Sigmoid colon (tissue), 7 donors: Measurements from ENCODE around the gene VEPH1. TPM values are rescaled to one million over a fixed set of nuclear protein-coding genes. Genes with fewer than 3 reads are reported as not detected.

Experiments used
- DNase-seq: peaks from one replicate; pipeline ENCODE4 v3.0.0-alpha.2; 2019
- H3K27ac ChIP-seq, 4 donors: fragments of 200-600 bp; sonication (generic); one replicate each; pipeline ENCODE4 v1.5.1; 2016 to 2019; ENCODE audit warnings: mild to moderate bottlenecking in 1 of 4
- H3K27me3 ChIP-seq, 3 donors: fragments of 200-600 bp; sonication (generic); one replicate each; pipeline ENCODE4 v1.5.1; 2019; ENCODE audit warnings: mild to moderate bottlenecking in 1 of 3
- H3K36me3 ChIP-seq, 4 donors: fragments of 200-600 bp; sonication (generic); one replicate each; pipeline ENCODE4 v1.5.1; 2016 to 2019
- H3K4me1 ChIP-seq, 4 donors: fragments of 200-600 bp; sonication (generic); one replicate each; pipeline ENCODE4 v1.5.1; 2017 to 2019
- H3K4me3 ChIP-seq, 4 donors: fragments of 200-600 bp; sonication (generic); one replicate each; pipeline ENCODE4 v1.5.1; 2017 to 2019; ENCODE audit warnings: mild to moderate bottlenecking in 2 of 4, moderate library complexity in 1 of 4
- H3K9me3 ChIP-seq, 4 donors: fragments of 200-600 bp in 3 of 4; sonication (generic) in 3 of 4; one replicate each; pipeline versions ENCODE4 v1.5.1 to v1.6.1; 2013 to 2019
- EP300 ChIP-seq, 4 donors: sonication (generic); formaldehyde crosslinking; IDR thresholded peaks; one replicate each; pipeline ENCODE4 v1.6.1; 2017; ENCODE audit warnings: antibody characterized with exemption in 4 of 4
- POLR2A ChIP-seq, 2 donors: fragments of 450-650 bp; IDR thresholded peaks; one replicate each; pipeline ENCODE4 v1.6.1; 2016; ENCODE audit warnings: antibody characterized with exemption in 2 of 2, mild to moderate bottlenecking in 2 of 2, moderate library complexity in 2 of 2
- POLR2AphosphoS5 ChIP-seq, 4 donors: sonication (generic); formaldehyde crosslinking; IDR thresholded peaks; one replicate each; pipeline ENCODE4 v1.6.1; 2017; ENCODE audit warnings: antibody characterized with exemption in 4 of 4
- WGBS, 2 donors: extraction: QIAGEN DNeasy Blood & Tissue Kit; methylation state at CpG; one replicate each; pipeline ENCODE4 v1.1.7; 2013; 5-methylcytosine and 5-hydroxymethylcytosine counted together
- intact Hi-C: fragments of 100-400 bp; cut with DNase I; formaldehyde crosslinking; loops from one replicate; pipeline ENCODE4 v1.15.1; 2023
- polyA plus RNA-seq, 3 donors: library from polyadenylated mRNA; stranded (reverse); fragments of 200-250 nt; gene quantifications; one replicate each; pipeline ENCODE4 v1.2.3, GENCODE V29; 2013
- total RNA-seq, 4 donors: library from RNA; depleted of rRNA; stranded (reverse); fragments of >200 nt; gene quantifications; one replicate each; pipeline ENCODE4 v1.1.0, GENCODE V29; 2016
- TF ChIP-seq, protein P1 (sequence below), 4 experiments: fragments of 450-650 bp in 3 of 4; fragments of 200-600 bp in 1 of 4; IDR thresholded peaks; one replicate each; pipeline ENCODE4 v1.5.1; 2016 to 2019; ENCODE audit warnings: antibody characterized with exemption in 4 of 4, mild to moderate bottlenecking in 3 of 4, moderate library complexity in 2 of 4
- donor health status: healthy with polysubstance abuse.
- donor health status: Bipolar disorder and iron deficiency.
- donor health status: healthy.

VEPH1 gene
- total and polyA plus RNA-seq, 7 donors = 0.14 to 1.8 (median 0.87) TPM; not detected in 1

DNA sequence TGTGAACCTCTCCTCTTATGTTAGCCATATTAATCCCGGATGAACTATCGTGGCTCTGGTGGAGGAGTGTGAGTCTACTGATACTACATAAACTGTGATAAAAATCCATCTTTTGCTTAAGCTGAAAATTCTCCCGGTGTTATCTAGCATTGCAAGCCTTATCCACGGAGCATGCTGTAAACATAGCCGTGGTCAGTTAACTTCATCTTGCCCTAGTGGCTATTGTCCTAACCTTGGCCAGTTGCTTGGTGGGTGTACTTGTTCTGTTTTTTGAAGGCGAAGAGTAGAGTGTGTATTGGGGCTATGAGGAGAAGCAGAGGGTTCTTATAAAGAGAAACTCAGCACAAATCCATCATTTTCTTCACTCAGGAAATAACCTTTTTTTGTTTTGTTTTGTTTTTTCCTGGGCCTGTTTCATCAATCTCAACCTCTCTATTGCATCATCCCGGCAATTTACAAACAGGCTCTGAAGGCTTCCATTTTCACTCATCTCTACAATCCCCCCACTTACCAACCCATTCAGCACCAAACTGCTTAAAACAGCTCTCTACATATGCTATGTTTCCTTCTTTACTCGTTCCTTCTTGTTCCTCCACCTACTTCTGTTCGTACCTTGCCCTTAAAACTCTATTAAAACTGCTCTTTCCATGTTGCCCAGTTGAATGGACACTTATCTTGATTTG lies 202.1 kb downstream of the VEPH1 start:
- H3K36me3 ChIP-seq = no peaks in the 10 kb centered on the region
- no peaks in the 10 kb centered on the region for H3K4me1 ChIP-seq
- no peaks in the 10 kb centered on the region for H3K9me3 ChIP-seq
- no peaks in the 10 kb centered on the region for H3K27me3 ChIP-seq
- no peak overlapping the region for H3K27ac ChIP-seq
- TF ChIP-seq POLR2AphosphoS5 (IDR thresholded peaks at IDR 0.05) (no peak), POLR2A (IDR thresholded peaks at IDR 0.05) (no peak), EP300 (IDR thresholded peaks at IDR 0.05) (no peak)
- TF ChIP-seq, protein P1, sequence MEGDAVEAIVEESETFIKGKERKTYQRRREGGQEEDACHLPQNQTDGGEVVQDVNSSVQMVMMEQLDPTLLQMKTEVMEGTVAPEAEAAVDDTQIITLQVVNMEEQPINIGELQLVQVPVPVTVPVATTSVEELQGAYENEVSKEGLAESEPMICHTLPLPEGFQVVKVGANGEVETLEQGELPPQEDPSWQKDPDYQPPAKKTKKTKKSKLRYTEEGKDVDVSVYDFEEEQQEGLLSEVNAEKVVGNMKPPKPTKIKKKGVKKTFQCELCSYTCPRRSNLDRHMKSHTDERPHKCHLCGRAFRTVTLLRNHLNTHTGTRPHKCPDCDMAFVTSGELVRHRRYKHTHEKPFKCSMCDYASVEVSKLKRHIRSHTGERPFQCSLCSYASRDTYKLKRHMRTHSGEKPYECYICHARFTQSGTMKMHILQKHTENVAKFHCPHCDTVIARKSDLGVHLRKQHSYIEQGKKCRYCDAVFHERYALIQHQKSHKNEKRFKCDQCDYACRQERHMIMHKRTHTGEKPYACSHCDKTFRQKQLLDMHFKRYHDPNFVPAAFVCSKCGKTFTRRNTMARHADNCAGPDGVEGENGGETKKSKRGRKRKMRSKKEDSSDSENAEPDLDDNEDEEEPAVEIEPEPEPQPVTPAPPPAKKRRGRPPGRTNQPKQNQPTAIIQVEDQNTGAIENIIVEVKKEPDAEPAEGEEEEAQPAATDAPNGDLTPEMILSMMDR (IDR thresholded peaks at IDR 0.05) = no peak
- H3K4me3 ChIP-seq = no peak overlapping the region
- intact Hi-C loops = no loop called here
- WGBS, 2 donors = 86 to 91% methylated on average over 9 of the region's 9 CpGs
- DNase-seq = no peak

DNA sequence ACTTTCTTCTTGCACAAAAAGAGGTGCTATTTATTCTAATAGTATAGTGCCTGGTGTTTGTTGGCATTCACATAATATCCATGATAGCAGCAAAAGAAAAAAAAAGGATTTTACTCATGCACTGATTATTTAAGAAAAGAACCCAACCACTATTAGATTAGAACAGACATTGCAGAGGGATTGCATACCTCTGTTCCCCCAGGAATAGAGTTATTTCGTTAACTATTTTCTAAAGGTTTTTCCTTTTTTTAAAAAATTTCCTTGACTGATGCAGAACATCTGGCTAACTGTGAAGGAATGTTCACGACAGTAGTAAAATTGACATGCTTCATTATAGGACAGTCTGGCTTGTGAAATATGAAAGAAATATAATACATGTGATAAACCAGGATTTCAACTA lies 203.1 kb downstream of the VEPH1 start:
- Histone ChIP-seq H3K27ac (no peak overlapping the region), H3K27me3 (no peaks in the 10 kb centered on the region), H3K4me3 (no peak overlapping the region), H3K36me3 (no peaks in the 10 kb centered on the region), H3K4me1 (no peaks in the 10 kb centered on the region), H3K9me3 (no peaks in the 10 kb centered on the region)
- DNase-seq = no peak
- 78 to 80% methylated on average over 2 of the region's 2 CpGs for WGBS, 2 donors
- intact Hi-C loops = no loop called here
- TF ChIP-seq POLR2A (IDR thresholded peaks at IDR 0.05) (no peak), EP300 (IDR thresholded peaks at IDR 0.05) (no peak)
- TF ChIP-seq, protein P1 (IDR thresholded peaks at IDR 0.05) = no peak

DNA sequence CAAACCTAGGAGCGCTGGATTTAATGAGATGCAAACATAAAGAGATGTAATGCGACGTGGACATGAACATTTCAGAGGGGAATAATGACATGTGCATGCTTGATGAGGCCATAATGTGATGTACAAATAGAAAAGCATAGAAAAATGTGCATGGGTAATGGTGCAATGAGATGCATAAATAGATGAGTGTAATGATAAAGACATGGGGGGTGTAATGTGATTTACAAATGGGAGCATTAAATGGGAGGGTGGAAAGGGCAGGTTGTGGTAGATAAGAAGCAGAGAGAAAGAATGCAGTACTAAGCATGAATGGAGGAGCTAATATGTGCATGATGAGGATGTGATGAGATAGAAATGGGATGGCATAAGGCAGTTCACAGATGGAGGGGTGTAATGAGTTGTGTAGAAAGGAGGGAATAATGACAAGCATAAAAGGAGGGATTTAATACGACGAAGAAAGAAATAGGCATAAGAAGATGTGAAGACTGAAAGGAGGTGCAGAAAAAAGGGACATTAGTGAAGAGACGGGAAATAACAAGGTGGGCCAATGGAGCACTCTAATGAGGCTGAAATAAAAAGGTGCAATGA lies 205.8 kb downstream of the VEPH1 start:
- DNase-seq = no peak
- H3K36me3 ChIP-seq = no peaks in the 10 kb centered on the region
- H3K9me3 ChIP-seq = no peaks in the 10 kb centered on the region
- intact Hi-C loops = no loop called here
- H3K27me3 ChIP-seq = no peaks in the 10 kb centered on the region
- no peak overlapping the region for H3K4me3 ChIP-seq
- no peak overlapping the region for H3K27ac ChIP-seq
- no peaks in the 10 kb centered on the region for H3K4me1 ChIP-seq
- TF ChIP-seq EP300 (IDR thresholded peaks at IDR 0.05) = no peak
- TF ChIP-seq, protein P1 (IDR thresholded peaks at IDR 0.05) = no peak
- TF ChIP-seq POLR2A (IDR thresholded peaks at IDR 0.05) = no peak
- TF ChIP-seq POLR2AphosphoS5 (IDR thresholded peaks at IDR 0.05) = no peak
- WGBS, 2 donors = 94 to 95% methylated on average over 6 of the region's 6 CpGs

DNA sequence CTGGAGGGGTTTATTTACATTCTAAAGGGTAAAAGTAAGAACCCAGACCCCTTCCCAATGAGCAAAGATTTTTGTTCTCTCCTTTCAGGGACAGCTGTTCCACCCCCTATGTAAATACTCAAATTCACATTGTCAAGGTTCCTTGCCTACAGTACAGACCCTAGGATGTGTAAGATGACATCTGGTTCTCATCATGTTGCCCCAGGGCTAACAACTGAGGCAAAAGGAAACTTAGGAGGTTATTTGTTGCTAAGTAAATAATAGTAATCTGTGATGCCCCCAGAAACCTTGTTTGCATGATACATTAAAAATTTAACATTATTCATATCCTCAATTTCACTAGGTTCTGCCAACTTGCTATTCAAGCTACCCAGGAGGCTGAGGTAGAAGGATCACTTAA lies 208.3 kb downstream of the VEPH1 start:
- H3K9me3 ChIP-seq = no peaks in the 10 kb centered on the region
- DNase-seq = no peak
- H3K4me3 ChIP-seq = no peak overlapping the region
- no peaks in the 10 kb centered on the region for H3K4me1 ChIP-seq
- no peaks in the 10 kb centered on the region for H3K27me3 ChIP-seq
- H3K27ac ChIP-seq = no peak overlapping the region
- intact Hi-C loops = no loop called here
- no peaks in the 10 kb centered on the region for H3K36me3 ChIP-seq
- TF ChIP-seq EP300 (IDR thresholded peaks at IDR 0.05) = no peak

DNA sequence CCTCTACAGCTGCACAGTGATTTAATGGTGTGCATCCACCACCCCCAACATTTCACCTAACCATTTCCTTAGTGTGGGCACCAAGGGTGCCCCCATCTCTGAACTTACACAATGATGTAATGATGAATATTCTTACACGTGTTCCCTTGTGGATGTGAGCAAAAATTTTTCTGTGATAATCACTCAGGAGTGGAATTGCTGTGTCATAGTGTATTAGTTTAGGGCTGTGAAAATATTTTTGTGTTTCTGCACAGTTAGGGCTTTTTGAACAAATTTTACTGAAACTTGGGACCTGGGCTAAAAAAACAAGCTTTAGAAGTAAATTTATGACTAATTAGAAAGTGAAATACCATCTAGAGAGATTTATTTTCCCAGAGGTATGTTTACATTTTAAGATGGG lies 208.7 kb downstream of the VEPH1 start:
- Histone ChIP-seq H3K27me3 (no peaks in the 10 kb centered on the region), H3K27ac (no peak overlapping the region), H3K9me3 (no peaks in the 10 kb centered on the region), H3K4me1 (no peaks in the 10 kb centered on the region), H3K36me3 (no peaks in the 10 kb centered on the region), H3K4me3 (no peak overlapping the region)
- no peak for DNase-seq
- TF ChIP-seq POLR2AphosphoS5 (IDR thresholded peaks at IDR 0.05) (no peak), EP300 (IDR thresholded peaks at IDR 0.05) (no peak), POLR2A (IDR thresholded peaks at IDR 0.05) (no peak)
- TF ChIP-seq, protein P1 (IDR thresholded peaks at IDR 0.05) = no peak
- intact Hi-C loops = no loop called here
- WGBS, 2 donors = 32 to 59% methylated on average over 1 of the region's 1 CpG
